Bronchial epithelial cell (primary cell): ENCODE results near the gene DNAH14. TPM values are rescaled to one million over a fixed set of nuclear protein-coding genes. Genes with fewer than 3 reads are reported as not detected.

ENCODE experiments used
- DNase-seq: peaks from one replicate; pipeline ENCODE4 v3.0.0-alpha.2; 2010; ENCODE audit warnings: low read depth
- FAIRE-seq: peaks from 2 replicates; lab custom pipeline; 2011; peaks lifted over from hg19 to GRCh38; lab: Jason Lieb, UNC
- H3K27me3 ChIP-seq: 2 replicates; pipeline ENCODE4 v1.5.1; 2011; ENCODE audit warnings: low read length; ENCODE audit not compliant: control insufficient read depth, insufficient read depth
- H3K36me3 ChIP-seq: 2 replicates; pipeline ENCODE4 v1.5.1; 2011; ENCODE audit warnings: low read length; ENCODE audit not compliant: control insufficient read depth, insufficient read depth
- H3K4me3 ChIP-seq: 2 replicates; pipeline ENCODE4 v1.5.1; 2011; ENCODE audit warnings: mild to moderate bottlenecking, low read depth, low read length, control low read depth
- total RNA-seq: library from RNA; depleted of rRNA; stranded (reverse); fragments of >200 nt; gene quantifications from 2 replicates; pipeline ENCODE4 v1.2.1, GENCODE V29; 2014
- TF ChIP-seq, protein P1 (sequence below): IDR thresholded peaks from 2 replicates; pipeline ENCODE4 v1.5.1; 2011; ENCODE audit warnings: mild to moderate bottlenecking, moderate library complexity, low read length, control low read depth, inconsistent platforms; ENCODE audit not compliant: insufficient read depth, severe bottlenecking

DNAH14 gene
- total RNA-seq, 1 donor from 2014 or later, result 10.5 TPM

DNA sequence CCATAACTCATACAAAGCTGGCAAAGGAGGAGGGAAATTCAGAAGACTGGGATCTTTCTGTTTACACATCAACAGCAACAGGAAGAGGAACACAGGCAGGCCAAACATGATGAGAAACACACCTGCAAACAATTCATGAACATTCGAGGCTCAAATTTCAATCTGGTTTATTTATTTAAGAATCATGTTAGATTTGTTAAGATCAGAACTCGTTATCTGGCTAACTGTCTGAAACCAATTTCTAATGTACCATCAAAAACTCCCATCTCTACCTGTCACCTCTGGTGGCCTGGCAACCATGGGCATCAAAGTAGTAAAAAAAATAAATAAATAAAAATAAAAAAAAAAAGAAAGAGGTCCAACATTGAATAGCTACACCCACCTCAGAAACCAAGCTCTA is 488.6 kb downstream of the DNAH14 start:
- Histone ChIP-seq H3K36me3 (peaks cover 12% of the 10 kb centered on the region), H3K27me3 (no peaks in the 10 kb centered on the region), H3K4me3 (no peak overlapping the region)
- DNase-seq (no peak), FAIRE-seq (no peak)
- TF ChIP-seq, protein P1, sequence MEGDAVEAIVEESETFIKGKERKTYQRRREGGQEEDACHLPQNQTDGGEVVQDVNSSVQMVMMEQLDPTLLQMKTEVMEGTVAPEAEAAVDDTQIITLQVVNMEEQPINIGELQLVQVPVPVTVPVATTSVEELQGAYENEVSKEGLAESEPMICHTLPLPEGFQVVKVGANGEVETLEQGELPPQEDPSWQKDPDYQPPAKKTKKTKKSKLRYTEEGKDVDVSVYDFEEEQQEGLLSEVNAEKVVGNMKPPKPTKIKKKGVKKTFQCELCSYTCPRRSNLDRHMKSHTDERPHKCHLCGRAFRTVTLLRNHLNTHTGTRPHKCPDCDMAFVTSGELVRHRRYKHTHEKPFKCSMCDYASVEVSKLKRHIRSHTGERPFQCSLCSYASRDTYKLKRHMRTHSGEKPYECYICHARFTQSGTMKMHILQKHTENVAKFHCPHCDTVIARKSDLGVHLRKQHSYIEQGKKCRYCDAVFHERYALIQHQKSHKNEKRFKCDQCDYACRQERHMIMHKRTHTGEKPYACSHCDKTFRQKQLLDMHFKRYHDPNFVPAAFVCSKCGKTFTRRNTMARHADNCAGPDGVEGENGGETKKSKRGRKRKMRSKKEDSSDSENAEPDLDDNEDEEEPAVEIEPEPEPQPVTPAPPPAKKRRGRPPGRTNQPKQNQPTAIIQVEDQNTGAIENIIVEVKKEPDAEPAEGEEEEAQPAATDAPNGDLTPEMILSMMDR, result no peak

DNA sequence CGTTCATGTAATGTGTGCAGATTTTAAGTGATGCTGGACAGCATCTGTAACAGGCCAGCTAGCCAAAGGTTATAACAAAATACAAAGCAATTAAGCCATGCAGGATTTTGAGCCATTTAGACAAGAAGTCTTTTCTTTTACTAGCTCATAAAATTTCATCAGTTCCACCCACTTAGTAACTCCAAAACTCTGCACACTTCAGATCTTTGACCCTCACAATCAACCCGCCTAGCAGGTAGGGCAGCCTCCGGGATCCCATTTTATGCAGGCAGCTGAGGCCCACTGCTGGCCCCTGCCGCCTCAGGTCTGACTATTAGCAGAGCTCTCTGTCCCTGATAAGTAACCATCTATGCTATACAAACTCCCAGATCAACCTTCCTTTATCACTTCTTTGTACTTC is 489.1 kb downstream of the DNAH14 start:
- TF ChIP-seq, protein P1, result no peak
- Histone ChIP-seq H3K4me3 (no peak overlapping the region), H3K27me3 (no peaks in the 10 kb centered on the region), H3K36me3 (peaks cover 12% of the 10 kb centered on the region)
- no peak for FAIRE-seq
- DNase-seq, result no peak

DNA sequence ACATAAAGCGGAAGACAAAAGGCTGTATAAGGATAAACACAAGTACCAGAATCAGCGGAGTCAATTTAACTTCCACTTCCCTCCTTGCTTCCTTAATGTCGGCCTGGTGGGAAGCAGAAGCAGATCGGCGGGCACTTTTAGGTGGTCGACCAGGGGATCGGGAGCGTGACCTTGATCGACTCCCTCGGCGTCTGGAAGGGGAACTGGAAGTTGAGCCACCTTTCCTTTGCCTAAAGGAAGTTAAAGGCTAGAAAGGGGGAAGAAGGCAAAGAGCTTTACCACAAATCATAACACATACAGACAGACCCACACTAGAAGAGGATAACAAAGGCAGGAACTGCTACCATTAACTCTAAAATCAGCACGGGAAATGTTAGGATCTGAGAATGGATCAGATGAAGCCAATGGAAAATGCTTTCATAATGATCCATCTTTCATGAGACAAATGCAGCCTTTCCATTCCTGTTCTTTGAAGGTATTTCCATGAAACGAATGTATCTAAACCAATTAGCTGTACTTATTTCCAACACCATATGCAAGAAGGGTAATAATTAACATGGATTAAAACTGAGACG is 492.6 kb downstream of the DNAH14 start:
- DNase-seq (no peak), FAIRE-seq (no peak)
- Histone ChIP-seq H3K36me3 (peaks cover 6% of the 10 kb centered on the region), H3K4me3 (no peak overlapping the region), H3K27me3 (no peaks in the 10 kb centered on the region)
- TF ChIP-seq, protein P1, result no peak

DNA sequence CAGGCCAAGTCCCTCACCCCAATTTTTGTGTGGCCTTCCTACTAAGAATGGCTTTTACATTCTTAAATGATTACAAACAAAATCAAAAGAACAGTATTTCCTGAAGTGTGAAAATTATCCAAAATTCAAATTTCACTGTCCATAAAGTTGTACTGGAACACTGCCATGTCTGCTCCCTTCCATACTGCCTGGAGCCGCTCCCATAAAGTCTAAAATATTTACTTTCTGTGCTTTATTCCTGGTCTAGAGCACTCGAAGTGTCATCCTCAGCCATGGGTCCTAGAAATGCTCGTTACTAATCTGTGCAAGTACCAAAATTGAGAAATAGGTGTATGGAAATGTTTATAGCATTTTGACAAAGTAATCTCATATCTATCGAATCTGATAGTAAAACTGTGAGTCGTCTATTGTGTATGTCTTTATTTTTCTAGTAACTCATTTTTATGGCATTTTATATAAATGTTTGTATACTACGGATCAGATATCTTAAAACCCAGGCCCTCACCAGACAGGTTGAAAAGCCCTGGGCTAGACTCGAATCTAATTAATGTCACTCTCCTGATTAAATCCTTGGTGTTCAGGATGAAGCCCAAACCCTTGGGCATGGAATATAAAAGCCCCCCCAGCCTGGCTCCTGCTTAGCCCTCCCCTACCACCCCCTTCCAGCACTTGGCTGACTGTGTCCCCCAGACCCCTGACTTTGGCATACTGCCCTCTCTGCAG is 493.5 kb downstream of the DNAH14 start:
- no peak for FAIRE-seq
- TF ChIP-seq, protein P1, result no peak
- peaks cover 6% of the 10 kb centered on the region for H3K36me3 ChIP-seq

DNA sequence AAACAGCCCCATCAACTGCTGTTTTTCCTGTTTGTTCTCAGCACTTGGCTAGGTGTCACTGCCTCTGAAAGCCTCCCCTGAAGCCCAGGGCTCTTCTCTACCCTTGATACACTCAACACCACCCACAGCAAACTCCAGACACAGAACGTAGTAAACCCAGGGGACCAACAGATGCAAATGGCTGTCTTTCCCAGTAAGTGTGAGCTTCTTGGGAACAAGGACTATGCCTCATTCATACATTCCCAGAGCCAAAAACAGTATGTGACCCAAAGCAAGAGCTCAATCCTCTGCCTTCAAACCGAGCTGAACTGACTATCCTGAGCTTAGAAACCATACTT is 494.0 kb downstream of the DNAH14 start:
- Histone ChIP-seq H3K36me3 (peaks cover 6% of the 10 kb centered on the region), H3K27me3 (no peaks in the 10 kb centered on the region), H3K4me3 (no peak overlapping the region)
- FAIRE-seq (no peak), DNase-seq (no peak)
- TF ChIP-seq, protein P1, result no peak

More for the DNA sequence above, 493.5 kb downstream of the DNAH14 start:
- Histone ChIP-seq H3K4me3 (no peak overlapping the region), H3K27me3 (no peaks in the 10 kb centered on the region)
- no peak for DNase-seq
